ENCODE measurements around the gene RNF14.

DNA sequence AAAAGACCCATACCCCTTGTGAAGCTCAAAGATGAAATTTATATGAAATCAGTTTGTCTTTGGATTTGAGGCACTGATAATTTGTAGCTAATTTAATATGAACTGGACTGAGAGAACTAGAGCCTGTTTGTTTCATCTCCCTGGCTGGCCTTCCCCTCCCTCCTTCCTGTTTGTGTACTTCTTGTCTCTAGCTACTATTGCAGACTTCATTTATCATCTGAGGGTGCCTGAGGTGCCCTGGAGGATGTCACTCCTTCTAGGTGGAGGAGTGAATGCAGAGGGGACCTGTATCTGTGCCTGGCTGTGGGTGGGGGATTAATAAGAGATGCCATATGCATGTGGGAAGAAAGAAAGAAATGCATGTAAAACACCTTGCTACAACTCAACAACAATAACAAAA is 66.1 kb downstream of the RNF14 start:
- TF ChIP-seq, protein P1, sequence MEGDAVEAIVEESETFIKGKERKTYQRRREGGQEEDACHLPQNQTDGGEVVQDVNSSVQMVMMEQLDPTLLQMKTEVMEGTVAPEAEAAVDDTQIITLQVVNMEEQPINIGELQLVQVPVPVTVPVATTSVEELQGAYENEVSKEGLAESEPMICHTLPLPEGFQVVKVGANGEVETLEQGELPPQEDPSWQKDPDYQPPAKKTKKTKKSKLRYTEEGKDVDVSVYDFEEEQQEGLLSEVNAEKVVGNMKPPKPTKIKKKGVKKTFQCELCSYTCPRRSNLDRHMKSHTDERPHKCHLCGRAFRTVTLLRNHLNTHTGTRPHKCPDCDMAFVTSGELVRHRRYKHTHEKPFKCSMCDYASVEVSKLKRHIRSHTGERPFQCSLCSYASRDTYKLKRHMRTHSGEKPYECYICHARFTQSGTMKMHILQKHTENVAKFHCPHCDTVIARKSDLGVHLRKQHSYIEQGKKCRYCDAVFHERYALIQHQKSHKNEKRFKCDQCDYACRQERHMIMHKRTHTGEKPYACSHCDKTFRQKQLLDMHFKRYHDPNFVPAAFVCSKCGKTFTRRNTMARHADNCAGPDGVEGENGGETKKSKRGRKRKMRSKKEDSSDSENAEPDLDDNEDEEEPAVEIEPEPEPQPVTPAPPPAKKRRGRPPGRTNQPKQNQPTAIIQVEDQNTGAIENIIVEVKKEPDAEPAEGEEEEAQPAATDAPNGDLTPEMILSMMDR (conservative IDR thresholded peaks at IDR 0.05; ENCODE audit: low read depth, low read length), result no peak
- no peak for TF ChIP-seq EZH2 (IDR thresholded peaks at IDR 0.05; ENCODE audit: borderline replicate concordance, low read depth, low read length, poor library complexity, severe bottlenecking)
